Measurements from ENCODE around the gene TFF3. TPM values are rescaled to one million over a fixed set of nuclear protein-coding genes. Genes with fewer than 3 reads are reported as not detected.

TFF3 gene
- total and polyA plus RNA-seq, 2 experiments from 2014 or later: 1.2 to 3.3 TPM

GRCh38 chr21:42269386-42269785 lies 45.8 kb downstream of the TFF3 start:
- Histone ChIP-seq H3K4me1 (ENCODE audit: insufficient read depth) (no peaks in the 10 kb centered on the region), H3K79me2 (replicated peaks; ENCODE audit: insufficient read depth) (no peaks in the 10 kb centered on the region), H3K27me3 (ENCODE audit: insufficient read depth) (no peaks in the 10 kb centered on the region), H3K9me2 (ENCODE audit: insufficient read depth) (no peaks in the 10 kb centered on the region), H3K4me3 (no peak overlapping the region), H2AFZ (no peak overlapping the region), H3K27ac (ENCODE audit: low read depth) (no peak overlapping the region), H3K36me3 (ENCODE audit: insufficient read depth) (no peaks in the 10 kb centered on the region), H4K20me1 (replicated peaks; ENCODE audit: insufficient read depth) (no peaks in the 10 kb centered on the region), H3F3A (replicated peaks; ENCODE audit: low read depth) (no peaks in the 10 kb centered on the region), H3K4me2 (no peak overlapping the region)
- peaks cover 7% of the 10 kb centered on the region for H3K27me3 Mint-ChIP-seq (ENCODE audit: insufficient read depth, low read depth, poor library complexity)
- peaks cover 4% of the 10 kb centered on the region for H3K4me1 Mint-ChIP-seq
- ATAC-seq (peak; percentile 45), DNase-seq (ENCODE audit: low spot score) (no peak)
- TF ChIP-seq REST (IDR thresholded peaks at IDR 0.05; ENCODE audit: unreplicated experiment) (no peak), CREB1 (CRISPR knock-in tag; IDR thresholded peaks at IDR 0.05; ENCODE audit: low read depth) (no peak)
- no peak overlapping the region for H3K4me3 Mint-ChIP-seq
- no peaks in the 10 kb centered on the region for H3K9me3 Mint-ChIP-seq
- no peak overlapping the region for H3K27ac Mint-ChIP-seq
- no peaks in the 10 kb centered on the region; the same call in 2 of the 3 replicates for H3K36me3 Mint-ChIP-seq (ENCODE audit: low read depth)

GRCh38 chr21:42266971-42267556 lies 48.1 kb downstream of the TFF3 start:
- Mint-ChIP-seq H3K9me3 (no peaks in the 10 kb centered on the region), H3K27me3 (ENCODE audit: insufficient read depth, low read depth, poor library complexity) (peaks cover 9% of the 10 kb centered on the region)
- TF ChIP-seq JUNB (IDR thresholded peaks at IDR 0.05; ENCODE audit: unreplicated experiment) (no peak), REST (IDR thresholded peaks at IDR 0.05; ENCODE audit: unreplicated experiment) (no peak), ETS1 (IDR thresholded peaks at IDR 0.05) (no peak), POLR2AphosphoS5 (IDR thresholded peaks at IDR 0.05; ENCODE audit: low read depth) (no peak), CREB1 (CRISPR knock-in tag; IDR thresholded peaks at IDR 0.05; ENCODE audit: low read depth) (no peak), EZH2phosphoT487 (IDR thresholded peaks at IDR 0.05; ENCODE audit: unreplicated experiment) (no peak), NANOG (IDR thresholded peaks at IDR 0.05; ENCODE audit: borderline replicate concordance) (no peak), ZNF114 (CRISPR knock-in tag; IDR thresholded peaks at IDR 0.05) (no peak), CTCF (conservative IDR thresholded peaks at IDR 0.05; ENCODE audit: low read depth in 2 of 2) (no peak), ZNF331 (CRISPR knock-in tag; IDR thresholded peaks at IDR 0.05; ENCODE audit: low read depth) (no peak), STAT1 (IDR thresholded peaks at IDR 0.05; ENCODE audit: unreplicated experiment) (no peak)

More at GRCh38 chr21:42266971-42267556, 48.1 kb downstream of the TFF3 start:
- Histone ChIP-seq H3K4me3 (no peak overlapping the region), H2AFZ (no peak overlapping the region), H3F3A (replicated peaks; ENCODE audit: low read depth) (no peaks in the 10 kb centered on the region), H3K79me2 (replicated peaks; ENCODE audit: insufficient read depth) (no peaks in the 10 kb centered on the region), H3K27ac (ENCODE audit: low read depth) (no peak overlapping the region), H3K36me3 (ENCODE audit: insufficient read depth) (no peaks in the 10 kb centered on the region), H4K20me1 (replicated peaks; ENCODE audit: insufficient read depth) (no peaks in the 10 kb centered on the region), H3K27me3 (ENCODE audit: insufficient read depth) (no peaks in the 10 kb centered on the region), H3K4me2 (no peak overlapping the region), H3K4me1 (ENCODE audit: insufficient read depth) (no peaks in the 10 kb centered on the region), H3K9me2 (ENCODE audit: insufficient read depth) (no peaks in the 10 kb centered on the region)
- peaks cover 11% of the 10 kb centered on the region for H3K4me1 Mint-ChIP-seq
- no peak for ATAC-seq
- no peak overlapping the region for H3K4me3 Mint-ChIP-seq
- no peak for DNase-seq (ENCODE audit: low spot score)
- H3K27ac Mint-ChIP-seq: no peak overlapping the region
- no peaks in the 10 kb centered on the region; the same call in 2 of the 3 replicates for H3K36me3 Mint-ChIP-seq (ENCODE audit: low read depth)

Data from GM23338 (cell line).